Progenitor cell of endocrine pancreas (in vitro differentiated cells): Measurements from ENCODE around the gene C1orf21. TPM values are rescaled to one million over a fixed set of nuclear protein-coding genes. Genes with fewer than 3 reads are reported as not detected.

Source experiments
- DNase-seq: peaks from one replicate; pipeline ENCODE4 v3.0.0; 2021; ENCODE audit warnings: low spot score; ENCODE audit not compliant: unreplicated experiment
- H3K27ac Mint-ChIP-seq: 2 replicates; pipeline ENCODE4 v1.8.0; 2021; ENCODE audit warnings: mild to moderate bottlenecking, moderate library complexity, mixed read lengths
- H3K27me3 Mint-ChIP-seq: 2 replicates; pipeline ENCODE4 v1.8.0; 2021; ENCODE audit warnings: mixed read lengths
- H3K36me3 Mint-ChIP-seq: 2 replicates; pipeline ENCODE4 v1.8.0; 2022; ENCODE audit warnings: mixed read lengths; ENCODE audit not compliant: insufficient read depth
- H3K4me1 Mint-ChIP-seq: 2 replicates; pipeline ENCODE4 v1.8.0; 2021; ENCODE audit warnings: low read depth, mixed read lengths
- H3K4me3 Mint-ChIP-seq: 2 replicates; pipeline ENCODE4 v1.8.0; 2021; ENCODE audit warnings: low read depth, mild to moderate bottlenecking, moderate library complexity, mixed read lengths
- H3K9me3 Mint-ChIP-seq: 2 replicates; pipeline ENCODE4 v1.8.0; 2021; ENCODE audit warnings: low read depth, mixed read lengths
- CTCF ChIP-seq: fragments of 200-600 bp; sonication (generic); IDR thresholded peaks from one replicate; pipeline ENCODE4 v1.5.0; 2021; ENCODE audit warnings: antibody characterized with exemption, mild to moderate bottlenecking; ENCODE audit not compliant: unreplicated experiment
- total RNA-seq: library from RNA; stranded (reverse); gene quantifications from 2 replicates; pipeline ENCODE4 v1.2.1, GENCODE V29; 2021

C1orf21 gene
- total RNA-seq, 1 donor from 2014 or later: 10.0 TPM

DNA sequence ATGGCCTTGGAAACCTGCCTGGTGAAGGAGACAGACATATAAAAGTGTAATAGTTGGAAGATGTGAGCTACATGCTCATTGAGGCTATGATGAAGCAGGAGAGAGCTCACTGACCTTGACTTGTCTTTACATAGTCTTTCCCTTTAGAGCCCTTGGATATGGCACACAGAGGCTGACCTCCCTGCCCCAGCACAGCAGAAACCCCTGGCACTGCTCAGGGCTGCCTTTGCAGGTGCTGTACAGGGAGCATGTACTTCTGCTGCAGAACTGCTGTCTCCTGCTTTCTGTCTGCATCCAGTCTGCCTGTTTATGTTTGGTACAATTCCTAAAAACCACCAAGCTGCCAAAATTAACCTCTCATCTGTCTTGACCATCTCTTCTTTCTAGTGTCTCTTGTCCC is 80.5 kb downstream of the C1orf21 start:
- Mint-ChIP-seq H3K9me3 (no peaks in the 10 kb centered on the region), H3K27me3 (peaks cover 4% of the 10 kb centered on the region), H3K36me3 (no peaks in the 10 kb centered on the region), H3K4me3 (no peak overlapping the region), H3K4me1 (no peaks in the 10 kb centered on the region), H3K27ac (no peak overlapping the region)
- no peak for DNase-seq
- TF ChIP-seq CTCF: no peak

DNA sequence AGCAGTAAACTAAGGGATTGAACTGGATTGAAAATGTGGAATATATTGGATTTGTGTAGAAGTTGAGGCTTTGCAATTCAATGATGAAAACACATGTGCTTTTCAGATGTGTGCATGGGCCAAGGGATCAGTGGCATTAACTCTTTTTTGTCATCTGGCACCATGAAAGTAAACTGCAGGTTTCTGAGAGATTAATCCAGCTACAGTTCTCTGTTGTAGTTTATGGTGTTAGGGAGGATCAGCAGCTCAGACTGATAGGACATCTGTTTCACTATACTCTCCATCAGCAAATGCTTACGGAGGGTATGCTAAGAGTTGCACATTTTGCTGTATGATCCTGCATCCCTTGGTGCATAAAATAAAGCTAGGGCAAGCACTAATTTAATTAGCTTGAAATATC is 82.6 kb downstream of the C1orf21 start:
- DNase-seq: no peak
- Mint-ChIP-seq H3K4me1 (peaks cover 4% of the 10 kb centered on the region), H3K9me3 (no peaks in the 10 kb centered on the region), H3K36me3 (no peaks in the 10 kb centered on the region), H3K27me3 (peaks cover 4% of the 10 kb centered on the region), H3K4me3 (no peak overlapping the region), H3K27ac (no peak overlapping the region)
- no peak for TF ChIP-seq CTCF

DNA sequence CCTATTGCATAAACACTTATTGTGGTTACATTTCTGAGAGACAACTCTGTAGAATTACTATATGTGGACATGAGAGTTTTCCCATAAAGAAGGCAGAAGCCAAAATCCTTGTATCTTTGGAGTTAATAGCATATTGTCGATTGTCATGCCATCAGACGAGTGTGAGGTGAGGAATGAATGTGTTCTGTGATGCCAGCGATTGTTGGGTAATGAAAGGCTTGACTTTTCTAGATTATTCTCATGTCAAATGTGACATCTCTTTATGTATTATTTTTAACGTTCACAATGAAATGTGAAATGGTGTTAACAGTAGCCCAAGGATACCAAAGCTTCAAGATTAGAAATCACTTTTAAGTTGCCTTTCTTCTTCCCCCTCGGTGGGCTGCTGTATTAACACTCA is 84.9 kb downstream of the C1orf21 start:
- Mint-ChIP-seq H3K9me3 (no peaks in the 10 kb centered on the region), H3K4me3 (no peak overlapping the region), H3K27me3 (peaks cover 4% of the 10 kb centered on the region), H3K4me1 (peaks cover 4% of the 10 kb centered on the region), H3K27ac (no peak overlapping the region), H3K36me3 (no peaks in the 10 kb centered on the region)
- TF ChIP-seq CTCF: no peak
- DNase-seq: no peak

DNA sequence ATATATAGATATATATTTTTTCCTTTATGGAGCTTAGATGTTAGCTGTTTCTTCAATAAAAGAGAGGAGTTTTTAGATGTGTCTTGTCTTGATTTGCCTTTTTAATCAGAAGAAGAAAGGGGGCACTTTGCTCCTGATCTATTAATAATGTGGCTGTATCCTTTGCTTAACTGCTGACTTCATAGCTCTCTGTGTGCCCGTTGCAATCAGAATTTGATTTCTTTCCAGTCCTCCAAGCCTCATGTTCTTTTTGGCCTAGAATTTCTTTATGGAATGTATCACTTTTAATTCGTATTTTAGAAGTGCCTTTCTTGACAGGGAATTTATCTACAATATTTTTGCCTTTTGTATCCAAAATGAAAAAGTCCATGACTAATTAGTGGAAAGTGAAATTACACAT is 85.3 kb downstream of the C1orf21 start:
- Mint-ChIP-seq H3K4me3 (no peak overlapping the region), H3K36me3 (no peaks in the 10 kb centered on the region), H3K4me1 (peaks cover 4% of the 10 kb centered on the region), H3K9me3 (no peaks in the 10 kb centered on the region), H3K27me3 (peaks cover 4% of the 10 kb centered on the region), H3K27ac (no peak overlapping the region)
- no peak for TF ChIP-seq CTCF
- DNase-seq: no peak

DNA sequence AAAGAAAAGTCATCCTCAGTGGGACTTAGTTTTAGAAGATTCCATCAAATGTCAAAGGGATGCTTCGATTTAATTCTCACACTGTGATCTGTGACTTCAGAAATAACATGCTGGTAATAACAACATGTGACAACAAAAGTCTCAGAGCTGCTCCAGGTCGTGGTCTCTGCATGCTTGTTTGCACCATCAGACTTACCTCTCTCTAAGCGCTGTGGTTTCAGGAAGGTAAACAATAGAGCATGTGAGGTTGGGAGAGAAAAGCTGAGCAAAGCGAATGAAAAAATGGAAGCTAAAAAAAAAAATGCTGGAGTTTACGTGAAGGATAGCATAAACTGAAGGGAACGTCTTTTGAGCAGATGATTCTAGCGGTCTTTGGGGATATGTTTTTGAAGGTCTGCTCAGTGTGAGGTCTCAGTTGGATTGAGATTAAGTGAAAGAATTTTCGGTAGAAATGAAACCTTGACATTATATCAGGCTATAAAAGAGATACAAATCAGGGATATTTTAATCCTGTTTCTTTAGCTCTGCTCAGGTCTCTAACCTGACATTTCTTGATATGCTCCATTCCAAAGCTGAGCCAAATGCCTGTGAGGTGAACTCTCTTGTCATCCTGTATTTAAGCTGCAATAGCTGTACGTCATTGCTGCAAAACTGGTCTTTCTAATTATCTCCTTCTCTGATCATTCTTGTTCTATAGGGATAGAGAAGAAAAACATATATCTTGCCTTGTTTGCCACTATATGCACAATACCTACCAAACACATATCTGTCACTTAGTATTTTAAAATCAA is 86.5 kb downstream of the C1orf21 start:
- DNase-seq: no peak
- no peak overlapping the region for H3K27ac Mint-ChIP-seq
- no peak for TF ChIP-seq CTCF
- H3K36me3 Mint-ChIP-seq: peaks cover 2% of the 10 kb centered on the region
- H3K9me3 Mint-ChIP-seq: no peaks in the 10 kb centered on the region
- H3K27me3 Mint-ChIP-seq: no peaks in the 10 kb centered on the region
- H3K4me1 Mint-ChIP-seq: peaks cover 4% of the 10 kb centered on the region
- H3K4me3 Mint-ChIP-seq: no peak overlapping the region
